ENCODE results near the gene CST3.

CST3 gene

DNA sequence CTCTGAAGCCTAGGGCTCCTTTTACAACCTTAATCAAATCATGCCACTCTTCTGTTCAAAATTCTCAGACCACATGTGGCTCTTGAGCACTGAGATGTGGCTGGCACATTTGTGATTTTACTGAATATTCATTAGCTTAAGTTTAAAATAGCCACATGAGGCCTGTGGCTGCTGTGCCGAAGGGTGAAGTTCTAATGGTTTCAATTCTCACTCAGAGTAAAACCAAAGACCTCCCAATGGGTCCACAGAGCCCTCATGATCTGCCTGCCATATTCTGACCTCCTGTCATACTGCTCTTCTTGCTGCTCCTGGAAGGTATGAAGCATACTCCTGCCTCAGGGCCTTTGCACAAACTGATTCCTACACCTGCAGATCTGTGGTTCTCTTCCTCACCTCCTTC is 7.8 kb upstream of the CST3 start:
- no peak for TF ChIP-seq TAF1 (IDR thresholded peaks at IDR 0.05; ENCODE audit: borderline replicate concordance, insufficient read depth, low read length)

DNA sequence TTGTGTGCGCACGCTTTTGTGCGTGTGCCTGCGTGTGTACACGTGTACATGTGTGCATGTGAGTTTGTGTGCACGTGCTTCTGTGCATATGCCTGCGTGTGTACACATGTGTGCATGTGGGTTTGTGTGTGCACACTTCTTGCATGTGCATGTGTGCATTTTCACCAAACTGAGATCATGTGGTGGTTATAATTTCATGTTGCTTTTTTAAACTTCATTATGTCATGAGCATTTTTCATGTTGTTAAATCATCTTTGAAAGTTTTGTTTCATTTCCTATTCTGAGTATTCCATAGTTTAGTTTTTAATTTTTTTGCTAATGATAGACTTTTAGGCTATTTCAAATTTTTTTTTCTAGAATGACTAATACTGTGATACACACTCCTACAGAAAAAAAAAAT is 6.4 kb upstream of the CST3 start:
- TF ChIP-seq POLR2AphosphoS5 (IDR thresholded peaks at IDR 0.05; ENCODE audit: low read depth, low read length) (no peak), TAF1 (IDR thresholded peaks at IDR 0.05; ENCODE audit: borderline replicate concordance, insufficient read depth, low read length) (no peak), FOXP2 (optimal IDR thresholded peaks at IDR 0.05; ENCODE audit: borderline replicate concordance, extremely low read depth, extremely low read length, insufficient read depth) (no peak), SIN3A (IDR thresholded peaks at IDR 0.05; ENCODE audit: borderline replicate concordance, insufficient read depth, low read length) (no peak)
- TF ChIP-seq, protein P1, sequence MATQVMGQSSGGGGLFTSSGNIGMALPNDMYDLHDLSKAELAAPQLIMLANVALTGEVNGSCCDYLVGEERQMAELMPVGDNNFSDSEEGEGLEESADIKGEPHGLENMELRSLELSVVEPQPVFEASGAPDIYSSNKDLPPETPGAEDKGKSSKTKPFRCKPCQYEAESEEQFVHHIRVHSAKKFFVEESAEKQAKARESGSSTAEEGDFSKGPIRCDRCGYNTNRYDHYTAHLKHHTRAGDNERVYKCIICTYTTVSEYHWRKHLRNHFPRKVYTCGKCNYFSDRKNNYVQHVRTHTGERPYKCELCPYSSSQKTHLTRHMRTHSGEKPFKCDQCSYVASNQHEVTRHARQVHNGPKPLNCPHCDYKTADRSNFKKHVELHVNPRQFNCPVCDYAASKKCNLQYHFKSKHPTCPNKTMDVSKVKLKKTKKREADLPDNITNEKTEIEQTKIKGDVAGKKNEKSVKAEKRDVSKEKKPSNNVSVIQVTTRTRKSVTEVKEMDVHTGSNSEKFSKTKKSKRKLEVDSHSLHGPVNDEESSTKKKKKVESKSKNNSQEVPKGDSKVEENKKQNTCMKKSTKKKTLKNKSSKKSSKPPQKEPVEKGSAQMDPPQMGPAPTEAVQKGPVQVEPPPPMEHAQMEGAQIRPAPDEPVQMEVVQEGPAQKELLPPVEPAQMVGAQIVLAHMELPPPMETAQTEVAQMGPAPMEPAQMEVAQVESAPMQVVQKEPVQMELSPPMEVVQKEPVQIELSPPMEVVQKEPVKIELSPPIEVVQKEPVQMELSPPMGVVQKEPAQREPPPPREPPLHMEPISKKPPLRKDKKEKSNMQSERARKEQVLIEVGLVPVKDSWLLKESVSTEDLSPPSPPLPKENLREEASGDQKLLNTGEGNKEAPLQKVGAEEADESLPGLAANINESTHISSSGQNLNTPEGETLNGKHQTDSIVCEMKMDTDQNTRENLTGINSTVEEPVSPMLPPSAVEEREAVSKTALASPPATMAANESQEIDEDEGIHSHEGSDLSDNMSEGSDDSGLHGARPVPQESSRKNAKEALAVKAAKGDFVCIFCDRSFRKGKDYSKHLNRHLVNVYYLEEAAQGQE (IDR thresholded peaks at IDR 0.05; ENCODE audit: insufficient read depth in 1 of 2, low read depth in 2 of 2, low read length in 2 of 2), result no peak

DNA sequence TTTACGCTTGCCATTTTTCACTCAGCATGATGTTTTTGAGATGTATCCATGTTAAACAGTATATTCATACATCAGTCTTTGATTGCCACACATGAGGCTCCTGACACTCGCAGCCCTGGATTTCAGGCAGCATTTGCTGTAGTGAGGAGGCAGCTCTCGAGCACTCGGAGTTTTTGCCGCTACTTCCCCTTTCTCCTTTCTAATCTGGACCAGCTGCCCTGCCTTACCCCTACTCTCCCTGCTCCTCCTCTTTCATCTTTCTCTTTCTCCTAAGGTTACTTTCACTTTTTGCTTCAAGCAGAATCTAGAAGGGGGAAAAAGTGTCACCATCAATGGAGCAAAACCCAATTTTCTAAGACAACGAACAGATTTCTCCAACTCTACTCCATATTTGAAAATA is 5.9 kb upstream of the CST3 start:
- TF ChIP-seq, protein P1 (IDR thresholded peaks at IDR 0.05; ENCODE audit: insufficient read depth in 1 of 2, low read depth in 2 of 2, low read length in 2 of 2), result no peak
- no peak for TF ChIP-seq TAF1 (IDR thresholded peaks at IDR 0.05; ENCODE audit: borderline replicate concordance, insufficient read depth, low read length)
- no peak for TF ChIP-seq FOXP2 (optimal IDR thresholded peaks at IDR 0.05; ENCODE audit: borderline replicate concordance, extremely low read depth, extremely low read length, insufficient read depth)
- TF ChIP-seq SIN3A (IDR thresholded peaks at IDR 0.05; ENCODE audit: borderline replicate concordance, insufficient read depth, low read length), result no peak
- no peak for TF ChIP-seq POLR2AphosphoS5 (IDR thresholded peaks at IDR 0.05; ENCODE audit: low read depth, low read length)

DNA sequence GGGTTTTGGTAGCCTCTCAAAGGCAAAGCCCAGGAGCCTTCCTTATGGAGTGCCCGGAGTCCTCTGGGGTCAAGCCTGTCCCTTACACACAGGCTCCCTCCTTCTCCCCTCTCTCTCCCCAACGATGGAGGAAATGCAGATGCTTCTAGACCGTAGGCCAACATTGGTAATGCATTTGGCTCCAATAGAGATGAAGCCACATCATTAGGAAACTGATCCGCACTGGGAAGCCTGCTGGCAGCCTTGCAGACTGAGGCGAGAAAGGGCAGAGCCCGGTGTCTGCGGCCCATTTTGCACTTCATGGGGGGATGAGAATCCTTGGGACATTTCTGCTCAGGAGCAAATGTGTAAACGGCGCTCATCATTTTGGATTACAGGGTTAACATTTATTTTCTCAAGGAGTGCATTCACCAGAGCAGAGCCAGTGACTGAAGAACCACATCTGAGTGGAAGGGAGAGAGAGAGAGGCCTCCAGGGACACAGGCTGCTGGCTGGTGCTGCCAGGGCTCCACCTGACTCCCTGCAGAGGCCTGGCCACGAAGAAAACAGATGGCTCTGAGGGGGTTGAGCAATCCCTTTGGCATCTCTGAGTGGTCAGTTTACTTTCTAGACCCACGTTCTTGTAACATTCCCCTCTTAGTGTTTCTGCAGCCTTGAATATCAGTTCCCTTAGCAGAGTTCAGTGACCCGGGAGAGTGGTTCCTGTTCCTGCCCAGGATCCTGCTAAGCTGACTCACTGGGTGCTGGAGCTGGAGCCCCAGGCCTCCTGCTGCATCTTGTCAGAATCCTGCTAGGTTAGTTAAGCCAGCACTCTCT is 4.4 kb upstream of the CST3 start:
- TF ChIP-seq, protein P1 (IDR thresholded peaks at IDR 0.05; ENCODE audit: insufficient read depth in 1 of 2, low read depth in 2 of 2, low read length in 2 of 2), result no peak
- TF ChIP-seq SIN3A (IDR thresholded peaks at IDR 0.05; ENCODE audit: borderline replicate concordance, insufficient read depth, low read length) (no peak), TAF1 (IDR thresholded peaks at IDR 0.05; ENCODE audit: borderline replicate concordance, insufficient read depth, low read length) (no peak), POLR2AphosphoS5 (IDR thresholded peaks at IDR 0.05; ENCODE audit: low read depth, low read length) (no peak), FOXP2 (optimal IDR thresholded peaks at IDR 0.05; ENCODE audit: borderline replicate concordance, extremely low read depth, extremely low read length, insufficient read depth) (no peak)

DNA sequence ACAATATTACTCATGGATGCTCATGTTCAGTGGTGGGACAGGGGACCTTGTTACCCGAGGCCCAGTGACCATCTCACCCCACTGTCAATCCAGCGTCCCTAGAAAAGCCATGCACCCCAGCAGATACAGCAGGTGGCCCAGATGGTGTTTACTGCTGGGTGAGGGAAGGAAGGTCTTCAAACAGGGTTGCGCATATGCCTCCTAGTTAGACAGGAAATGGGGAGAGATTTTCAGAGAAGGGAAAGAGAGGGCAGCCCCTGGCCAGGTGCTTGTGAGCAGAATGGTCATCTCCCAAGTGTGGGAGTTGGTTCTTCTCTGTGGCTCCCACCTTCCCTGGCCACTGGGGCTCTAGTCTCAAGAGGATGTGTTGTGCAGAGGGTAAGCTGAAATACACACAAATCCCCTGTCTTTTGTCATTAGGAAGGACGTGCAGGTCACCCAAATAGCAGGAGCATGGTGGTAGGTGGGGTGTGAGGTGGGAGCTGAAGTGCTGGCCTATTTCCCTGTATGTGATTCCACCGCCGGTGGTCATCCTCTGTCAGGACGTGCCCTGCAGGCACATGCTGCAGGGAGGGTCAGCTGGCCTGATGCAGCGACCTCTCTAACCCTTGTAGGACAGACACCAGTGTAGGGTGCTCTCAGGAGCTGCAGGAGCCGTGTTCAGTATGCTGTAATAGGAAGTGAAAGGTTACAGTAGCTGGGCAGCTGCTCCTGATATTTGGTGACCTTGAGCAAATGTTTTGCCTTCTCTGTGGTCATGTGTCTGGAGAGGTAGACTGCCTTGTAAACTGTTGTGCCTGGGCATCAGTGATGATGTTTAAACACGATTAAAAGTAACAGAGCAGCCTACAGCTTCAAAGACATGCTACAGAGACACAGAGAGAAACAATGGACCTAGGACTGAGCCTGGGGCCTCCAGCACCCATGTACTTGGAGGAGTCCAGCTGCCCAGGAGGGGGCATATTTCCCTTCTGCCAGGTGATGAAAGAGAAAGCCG is 3.2 kb upstream of the CST3 start:
- no peak for TF ChIP-seq TAF1 (IDR thresholded peaks at IDR 0.05; ENCODE audit: borderline replicate concordance, insufficient read depth, low read length)
- TF ChIP-seq FOXP2 (optimal IDR thresholded peaks at IDR 0.05; ENCODE audit: borderline replicate concordance, extremely low read depth, extremely low read length, insufficient read depth), result no peak
- TF ChIP-seq, protein P1 (IDR thresholded peaks at IDR 0.05; ENCODE audit: insufficient read depth in 1 of 2, low read depth in 2 of 2, low read length in 2 of 2), result no peak
- TF ChIP-seq SIN3A (IDR thresholded peaks at IDR 0.05; ENCODE audit: borderline replicate concordance, insufficient read depth, low read length), result no peak
- TF ChIP-seq POLR2AphosphoS5 (IDR thresholded peaks at IDR 0.05; ENCODE audit: low read depth, low read length), result no peak

Measured in PFSK-1 (cell line).